H1 (cell line): ENCODE measurements around the gene FGF4. TPM values are rescaled to one million over a fixed set of nuclear protein-coding genes. Genes with fewer than 3 reads are reported as not detected.

Experiments
- CTCF ChIA-PET: fragments of 300-600 bp; sonication (Branson Sonifier 250); formaldehyde crosslinking; loops from one replicate; lab custom pipeline; 2021; ENCODE audit not compliant: partially characterized antibody; lab: Charles Lee
- POLR2A ChIA-PET: fragments of 300-600 bp; sonication (Branson Sonifier 250); formaldehyde crosslinking; loops from one replicate; lab custom pipeline; 2021; ENCODE audit warnings: inconsistent platforms; ENCODE audit not compliant: partially characterized antibody; lab: Charles Lee
- DNase-seq, 2 experiments: peaks; one replicate each; pipeline versions ENCODE4 v3.0.0 to v3.0.0-alpha.2; 2010 to 2022; ENCODE audit warnings: low spot score in 2 of 2, low read depth in 1 of 2, mixed read lengths in 1 of 2
- FAIRE-seq: peaks from 2 replicates; lab custom pipeline; 2011; peaks lifted over from hg19 to GRCh38; lab: Jason Lieb, UNC
- H2AFZ ChIP-seq: 2 replicates; pipeline ENCODE4 v1.8.1; 2012; ENCODE audit warnings: low read length, inconsistent platforms
- H2AK5ac ChIP-seq: 2 replicates; pipeline ENCODE4 v1.6.1; 2013; ENCODE audit warnings: low read depth, low read length
- H2BK120ac ChIP-seq: replicated peaks from 2 replicates; pipeline ENCODE3; 2013; ENCODE audit warnings: low read depth, low read length, inconsistent platforms
- H2BK12ac ChIP-seq: 2 replicates; pipeline ENCODE4 v1.6.1; 2013; ENCODE audit warnings: low read depth, low read length
- H2BK15ac ChIP-seq: 2 replicates; pipeline ENCODE4 v1.6.1; 2013; ENCODE audit warnings: low read length
- H2BK20ac ChIP-seq: 2 replicates; pipeline ENCODE4 v1.6.1; 2013; ENCODE audit warnings: low read length
- H2BK5ac ChIP-seq: 2 replicates; pipeline ENCODE4 v1.6.1; 2013; ENCODE audit warnings: low read depth, low read length
- H3K14ac ChIP-seq: 2 replicates; pipeline ENCODE4 v1.6.1; 2013; ENCODE audit warnings: inconsistent platforms; ENCODE audit not compliant: insufficient read length
- H3K18ac ChIP-seq: 2 replicates; pipeline ENCODE4 v1.6.1; 2013; ENCODE audit warnings: low read length; ENCODE audit errors: extremely low read depth
- H3K23ac ChIP-seq: 2 replicates; pipeline ENCODE4 v1.6.1; 2013; ENCODE audit warnings: inconsistent platforms; ENCODE audit not compliant: insufficient read length
- H3K23me2 ChIP-seq: 2 replicates; pipeline ENCODE4 v1.6.1; 2013; ENCODE audit warnings: low read depth, low read length
- H3K27ac ChIP-seq: 2 replicates; pipeline ENCODE4 v1.6.1; 2011; ENCODE audit warnings: low read depth, low read length, inconsistent platforms
- H3K27me3 ChIP-seq, 4 experiments: replicated peaks in 1 of 4; 1 replicate in 1 of 4; 2 replicates in 3 of 4; pipeline versions ENCODE4 v1.6.1 to v1.8.1; 2011 to 2013; ENCODE audit warnings: low read length in 3 of 4, mild to moderate bottlenecking in 3 of 4, inconsistent platforms in 2 of 4, mixed read lengths in 2 of 4, moderate library complexity in 1 of 4; ENCODE audit not compliant: control insufficient read depth in 3 of 4, insufficient read depth in 3 of 4; ENCODE audit errors: extremely low read depth in 1 of 4
- H3K36me3 ChIP-seq, 4 experiments: 2 replicates each; pipeline versions ENCODE4 v1.6.1 to v1.8.1; 2011 to 2013; ENCODE audit warnings: mild to moderate bottlenecking in 4 of 4, low read length in 3 of 4, moderate library complexity in 2 of 4, control low read depth in 1 of 4, inconsistent platforms in 1 of 4; ENCODE audit not compliant: insufficient read depth in 4 of 4, control insufficient read depth in 2 of 4
- H3K4ac ChIP-seq: replicated peaks from 2 replicates; pipeline ENCODE3; 2013; ENCODE audit warnings: low read length, low read depth, mixed read lengths, inconsistent platforms; ENCODE audit not compliant: insufficient read length
- H3K4me1 ChIP-seq, 4 experiments: replicated peaks in 1 of 4; 1 replicate in 1 of 4; 2 replicates in 3 of 4; pipeline versions ENCODE4 v1.6.1 to v1.8.1; 2011 to 2013; ENCODE audit warnings: low read length in 3 of 4, inconsistent platforms in 2 of 4, mixed read lengths in 1 of 4; ENCODE audit not compliant: insufficient read depth in 4 of 4, control insufficient read depth in 3 of 4
- H3K4me2 ChIP-seq, 2 experiments: 2 replicates each; pipeline versions ENCODE4 v1.6.1 to v1.8.1; 2011 to 2013; ENCODE audit warnings: low read depth in 2 of 2, low read length in 2 of 2, control low read depth in 1 of 2, inconsistent platforms in 1 of 2, mild to moderate bottlenecking in 1 of 2; ENCODE audit not compliant: insufficient read depth in 1 of 2
- H3K4me3 ChIP-seq, 4 experiments: fragments of 200-600, 300-600 bp in 1 of 4; sonication (generic), shearing (Covaris generic), sonication (Bioruptor Twin) in 1 of 4; 2 replicates each; pipeline versions ENCODE4 v1.5.1 to v1.8.1; 2011 to 2016; ENCODE audit warnings: low read length in 4 of 4, low read depth in 3 of 4, control low read depth in 2 of 4, inconsistent platforms in 2 of 4, mild to moderate bottlenecking in 2 of 4, mixed read lengths in 1 of 4, moderate library complexity in 1 of 4; ENCODE audit not compliant: insufficient read depth in 2 of 4; ENCODE audit errors: extremely low read depth in 1 of 4
- H3K56ac ChIP-seq: replicated peaks from 2 replicates; pipeline ENCODE3; 2013; ENCODE audit warnings: low read depth, mild to moderate bottlenecking, mixed read lengths, low read length, inconsistent platforms; ENCODE audit not compliant: insufficient read length
- H3K79me1 ChIP-seq: 2 replicates; pipeline ENCODE4 v1.6.1; 2013; ENCODE audit warnings: low read depth, low read length, control low read depth
- H3K79me2 ChIP-seq, 2 experiments: 2 replicates each; pipeline versions ENCODE4 v1.6.1 to v1.8.1; 2012 to 2013; ENCODE audit warnings: low read length in 2 of 2, mild to moderate bottlenecking in 2 of 2, inconsistent platforms in 1 of 2; ENCODE audit not compliant: insufficient read depth in 2 of 2, control insufficient read depth in 1 of 2
- H3K9ac ChIP-seq, 4 experiments: replicated peaks in 1 of 4; 1 replicate in 1 of 4; 2 replicates in 3 of 4; pipeline versions ENCODE4 v1.6.1 to v1.8.1; 2011 to 2013; ENCODE audit warnings: low read depth in 3 of 4, low read length in 3 of 4, control low read depth in 2 of 4, mild to moderate bottlenecking in 2 of 4, moderate library complexity in 2 of 4, inconsistent platforms in 1 of 4; ENCODE audit errors: extremely low read depth in 1 of 4
- H3K9me3 ChIP-seq, 2 experiments: 2 replicates each; pipeline versions ENCODE4 v1.6.1 to v1.8.1; 2012 to 2013; ENCODE audit warnings: mild to moderate bottlenecking in 2 of 2, moderate library complexity in 2 of 2, control low read depth in 1 of 2, inconsistent platforms in 1 of 2, low read depth in 1 of 2, low read length in 1 of 2, mixed read lengths in 1 of 2; ENCODE audit not compliant: insufficient read depth in 2 of 2
- H4K20me1 ChIP-seq, 2 experiments: replicated peaks in 1 of 2; 2 replicates each; pipeline versions ENCODE3 to v1.8.1; 2011 to 2013; ENCODE audit warnings: inconsistent platforms in 2 of 2, low read length in 2 of 2, mild to moderate bottlenecking in 1 of 2; ENCODE audit not compliant: insufficient read depth in 2 of 2, control insufficient read depth in 1 of 2
- H4K5ac ChIP-seq: 2 replicates; pipeline ENCODE4 v1.6.1; 2013; ENCODE audit warnings: low read length, low read depth, mixed read lengths, inconsistent platforms; ENCODE audit not compliant: insufficient read length
- H4K8ac ChIP-seq: 2 replicates; pipeline ENCODE4 v1.8.0; 2013; ENCODE audit warnings: mild to moderate bottlenecking, moderate library complexity, low read length, inconsistent platforms; ENCODE audit not compliant: insufficient read depth; ENCODE audit errors: extremely low read depth
- H4K91ac ChIP-seq: replicated peaks from 2 replicates; pipeline ENCODE3; 2013; ENCODE audit warnings: low read length, mixed read lengths, inconsistent platforms; ENCODE audit not compliant: insufficient read length
- CHD2 ChIP-seq: IDR thresholded peaks from 2 replicates; pipeline ENCODE4 v1.6.1; 2012; ENCODE audit warnings: low read length, improper control_type of control experiment
- GABPA ChIP-seq: IDR thresholded peaks from 2 replicates; pipeline ENCODE4 v1.6.1; 2011; ENCODE audit warnings: mild to moderate bottlenecking, low read length, moderate library complexity, borderline replicate concordance; ENCODE audit not compliant: insufficient read depth
- KDM1A ChIP-seq: fragments of 200-600, 300-600 bp; sonication (generic); IDR thresholded peaks from 2 replicates; pipeline ENCODE4 v1.7.1; 2016; ENCODE audit warnings: mild to moderate bottlenecking, low read length, borderline replicate concordance
- MAFK ChIP-seq: IDR thresholded peaks from 2 replicates; pipeline ENCODE4 v1.6.1; 2012; ENCODE audit warnings: low read depth, mild to moderate bottlenecking, improper control_type of control experiment, low read length
- NRF1 ChIP-seq: IDR thresholded peaks from 2 replicates; pipeline ENCODE4 v1.6.1; 2011; ENCODE audit warnings: mild to moderate bottlenecking, low read depth, low read length, improper control_type of control experiment
- POLR2AphosphoS5 ChIP-seq: IDR thresholded peaks from 2 replicates; pipeline ENCODE4 v1.6.1; 2011; ENCODE audit warnings: low read depth, low read length
- RNF2 ChIP-seq: fragments of 200-900, 300-1000 bp; sonication (generic); IDR thresholded peaks from 2 replicates; pipeline ENCODE4 v1.7.1; 2016; ENCODE audit warnings: borderline replicate concordance, low read depth, mild to moderate bottlenecking, antibody characterized with exemption, low read length; ENCODE audit not compliant: poor library complexity, severe bottlenecking; ENCODE audit errors: missing control alignments
- SIX5 ChIP-seq: IDR thresholded peaks from 2 replicates; pipeline ENCODE4 v1.6.1; 2011; ENCODE audit warnings: mild to moderate bottlenecking, low read depth, low read length
- TAF7 ChIP-seq: optimal IDR thresholded peaks from 2 replicates; pipeline ENCODE3; 2011; ENCODE audit warnings: low read depth, mild to moderate bottlenecking, inconsistent platforms, low read length, moderate library complexity, borderline replicate concordance
- WGBS, 2 experiments: shearing (Covaris generic) in 1 of 2; methylation state at CpG; one replicate each; pipeline versions ENCODE4 v1.1.6 to v1.1.7; 2013 to 2015; ENCODE audit warnings: low lambda C conversion rate in 2 of 2, mixed read lengths in 2 of 2, inconsistent platforms in 1 of 2, low coverage in 1 of 2, missing lambda C conversion rate in 1 of 2; ENCODE audit not compliant: insufficient replicate concordance in 2 of 2, insufficient coverage in 1 of 2, insufficient read length in 1 of 2; ENCODE audit errors: extremely low coverage in 1 of 2, missing lambda C conversion rate in 1 of 2; 5-methylcytosine and 5-hydroxymethylcytosine counted together
- polyA plus RNA-seq, 7 experiments: library from polyadenylated mRNA; depleted of rRNA in 3 of 7; stranded (reverse) in 5 of 7; unstranded in 2 of 7; fragments of >200 nt in 5 of 7; fragments of 200-250 nt in 2 of 7; gene quantifications; 1 replicate in 5 of 7; 2 replicates in 1 of 7; 4 replicates in 1 of 7; pipeline versions ENCODE4 v1.2.1 to v1.2.3, GENCODE V29; 2011 to 2013; ENCODE audit warnings: missing spikeins in 2 of 7, mixed read lengths in 2 of 7
- total RNA-seq: library from RNA; stranded (reverse); fragmentation: NEBNext Ultra II Directional; extraction: Animal tissue kit (Norgen Biotek cat#: 25700); gene quantifications from 2 replicates; pipeline ENCODE4 v1.2.1, GENCODE V29; 2021
- TF ChIP-seq, protein P1 (sequence below): IDR thresholded peaks from 2 replicates; pipeline ENCODE4 v1.6.1; 2012; ENCODE audit warnings: inconsistent platforms

FGF4 gene
- total and polyA plus RNA-seq, 2 of the 8 experiments (the other 6 are each of a cell fraction or from before 2014, with no cell fraction given) = 0.57 to 2.0 TPM

DNA sequence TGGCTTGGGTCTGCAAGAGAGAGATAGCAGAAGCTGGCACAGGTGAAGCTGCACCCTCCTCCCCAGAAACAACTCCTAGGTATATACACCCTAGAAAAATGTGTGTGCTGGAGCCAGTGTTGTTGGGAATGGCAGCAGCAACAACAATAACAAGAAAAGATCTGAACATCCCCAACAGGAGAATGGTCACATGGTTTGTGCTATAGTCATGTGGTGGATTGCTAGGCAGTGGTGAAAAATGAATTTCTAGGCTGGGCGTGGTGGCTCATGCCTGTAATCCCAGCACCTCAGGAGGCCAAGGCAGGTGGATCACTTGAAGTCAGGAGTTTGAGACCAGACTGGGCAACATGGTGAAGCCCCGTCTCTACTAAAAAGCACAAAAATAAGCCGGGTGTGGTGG, 40.3 kb downstream of the FGF4 start:
- Histone ChIP-seq H3K56ac (no peak overlapping the region), H3K79me1 (no peaks in the 10 kb centered on the region), H3K18ac (no peak overlapping the region)
- no peak for TF ChIP-seq KDM1A
- no peak for TF ChIP-seq TAF7
- TF ChIP-seq NRF1 = no peak
- TF ChIP-seq RNF2 = no peak
- TF ChIP-seq GABPA = no peak
- TF ChIP-seq POLR2AphosphoS5 = no peak
- no peak for TF ChIP-seq MAFK
- TF ChIP-seq, protein P1, sequence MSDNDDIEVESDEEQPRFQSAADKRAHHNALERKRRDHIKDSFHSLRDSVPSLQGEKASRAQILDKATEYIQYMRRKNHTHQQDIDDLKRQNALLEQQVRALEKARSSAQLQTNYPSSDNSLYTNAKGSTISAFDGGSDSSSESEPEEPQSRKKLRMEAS = no peak
- no peak for TF ChIP-seq CHD2
- TF ChIP-seq SIX5 = no peak
- TF ChIP-seq, all 59 proteins: peak for 0
- no peak overlapping the region for H3K4me2 ChIP-seq
- no peaks in the 10 kb centered on the region for H3K23me2 ChIP-seq
- no peak overlapping the region for H2AFZ ChIP-seq
- H2BK12ac ChIP-seq = no peak overlapping the region
- H2BK15ac ChIP-seq = no peak overlapping the region
- H3K79me2 ChIP-seq = no peaks in the 10 kb centered on the region
- CTCF ChIA-PET = no interaction called here
- H3K36me3 ChIP-seq = no peaks in the 10 kb centered on the region
- H3K4ac ChIP-seq = no peak overlapping the region
- WGBS, 2 experiments = 89% methylated on average over 3 of the region's 3 CpGs; no CpG with 5 or more reads in 1 of the 2 experiments
- H3K4me3 ChIP-seq = no peak overlapping the region
- POLR2A ChIA-PET = no interaction called here
- peaks cover 0 to 3% (median 1%) of the 10 kb centered on the region in 4 experiments; a peak in 1 of 7 replicates for H3K4me1 ChIP-seq
- H2BK120ac ChIP-seq = no peak overlapping the region
- H3K9me3 ChIP-seq = peaks cover 6 to 9% of the 10 kb centered on the region in 2 experiments; a peak in 2 of 4 replicates
- no peaks in the 10 kb centered on the region; a peak in 2 of 7 replicates for H3K27me3 ChIP-seq
- H3K14ac ChIP-seq = no peak overlapping the region
- FAIRE-seq (no peak), DNase-seq (no peak)
- no peak overlapping the region for H3K23ac ChIP-seq
- H2BK20ac ChIP-seq = no peak overlapping the region
- no peak overlapping the region for H2AK5ac ChIP-seq
- H4K91ac ChIP-seq = no peak overlapping the region
- no peak overlapping the region for H4K8ac ChIP-seq
- H2BK5ac ChIP-seq = no peak overlapping the region
- H3K27ac ChIP-seq = no peak overlapping the region
- no peak overlapping the region for H3K9ac ChIP-seq
- peaks cover 0 to 2% of the 10 kb centered on the region in 2 experiments for H4K20me1 ChIP-seq
- H4K5ac ChIP-seq = no peak overlapping the region
